Metanephros (tissue), 2 donors: Measurements from ENCODE around the gene HLA-DQA2. TPM values are rescaled to one million over a fixed set of nuclear protein-coding genes. Genes with fewer than 3 reads are reported as not detected.

Experiments
- small RNA-seq: library from RNA; depleted of rRNA; stranded (forward); fragments of <200 nt; gene quantifications from one replicate; pipeline ENCODE3, GENCODE V24; 2014; ENCODE audit warnings: low replicate concordance
- total RNA-seq: library from RNA; depleted of rRNA; stranded (reverse); fragments of >200 nt; gene quantifications from one replicate; pipeline ENCODE4 v1.2.3, GENCODE V29; 2014

The HLA-DQA2 gene
- 1.3 TPM for total RNA-seq

DNA sequence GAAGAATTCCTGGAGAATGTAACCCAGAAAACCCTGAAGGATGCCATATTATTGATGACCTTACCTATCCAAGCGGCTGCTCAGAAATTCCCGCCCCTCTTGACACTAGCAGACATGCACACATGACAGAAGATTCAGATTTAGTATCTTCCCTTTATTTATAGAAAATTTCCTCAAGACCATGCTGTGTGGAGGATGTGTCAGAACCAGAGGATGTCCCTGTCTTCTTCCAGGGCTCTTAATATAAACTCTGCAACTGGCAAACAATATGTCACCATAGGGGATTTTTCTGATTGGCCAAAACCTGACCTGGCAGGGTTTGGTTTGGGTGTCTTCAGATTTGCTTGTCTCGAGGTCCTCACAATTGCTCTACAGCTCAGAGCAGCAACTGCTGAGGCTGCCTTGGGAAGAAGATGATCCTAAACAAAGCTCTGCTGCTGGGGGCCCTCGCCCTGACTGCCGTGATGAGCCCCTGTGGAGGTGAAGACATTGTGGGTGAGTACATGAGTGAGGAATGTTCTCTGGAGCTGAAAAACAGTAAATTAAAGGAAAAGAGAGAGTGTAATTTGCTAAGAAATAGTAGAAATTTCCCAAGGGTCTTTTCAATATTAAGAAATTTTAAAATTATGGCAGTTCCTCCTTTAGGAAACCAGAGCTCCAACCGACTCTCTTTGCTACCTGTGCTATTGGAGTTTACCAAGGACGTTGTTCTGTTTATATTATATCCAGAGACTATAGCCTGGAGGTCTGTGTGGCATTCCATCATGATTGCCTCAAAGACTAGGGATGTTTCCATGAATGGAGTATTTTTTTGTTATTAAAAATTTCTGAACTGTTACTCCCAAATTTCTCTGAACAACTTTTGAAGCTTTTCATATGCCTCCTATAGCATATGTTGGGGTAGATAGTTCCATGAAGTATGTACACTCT lies at the start of gene HLA-DQA2:
TSS of gene HLA-DQA2 (plus strand) at position 361 of the 930 bp plus-strand sequence. CDS start at position 414, 53 bp downstream.

GRCh38 chr6:32763421-32763820 lies 22.2 kb downstream of the HLA-DQA2 start, which contains the start of gene HLA-DQB2:
HLA-DQB2 (minus strand) TSS chr6:32763532; CDS start chr6:32763470, 62 bp downstream.

Small RNA genes within 50 kb of the gene (small RNA-seq; reads per million reads assigned to genes)
- not detected for gene MIR3135B

Other genes starting within 250 kb of the HLA-DQA2 start
- 1.8 TPM for gene HLA-DRB5, start 211.1 kb upstream of the HLA-DQA2 start, total RNA-seq
- 31.2 TPM for gene HLA-DRB1, start 151.5 kb upstream of the HLA-DQA2 start, total RNA-seq
- 4.4 TPM for gene HLA-DQA1, start 104.0 kb upstream of the HLA-DQA2 start, total RNA-seq
- 3.0 TPM for gene HLA-DQB1, start 74.7 kb upstream of the HLA-DQA2 start, total RNA-seq
- not detected for gene HLA-DQB2, start 22.1 kb downstream of the HLA-DQA2 start, total RNA-seq
- 0.88 TPM for gene HLA-DOB, start 75.6 kb downstream of the HLA-DQA2 start, total RNA-seq
- 36.3 TPM for gene TAP2, start 97.3 kb downstream of the HLA-DQA2 start, total RNA-seq
- gene PSMB8, start 102.7 kb downstream of the HLA-DQA2 start, total RNA-seq = 23.8 TPM
- gene TAP1, start 112.3 kb downstream of the HLA-DQA2 start, total RNA-seq = 22.2 TPM
- gene PSMB9, start 112.8 kb downstream of the HLA-DQA2 start, total RNA-seq = 11.2 TPM
- 60.2 TPM for gene HLA-DMB, start 199.6 kb downstream of the HLA-DQA2 start, total RNA-seq
- gene HLA-DMA, start 211.7 kb downstream of the HLA-DQA2 start, total RNA-seq = 19.7 TPM
- 122 TPM for gene BRD2, start 227.2 kb downstream of the HLA-DQA2 start, total RNA-seq